Testis (tissue), 3 donors: Measurements from ENCODE around the gene RAD9A. TPM values are rescaled to one million over a fixed set of nuclear protein-coding genes. Genes with fewer than 3 reads are reported as not detected.

Experiments used
- DNase-seq: peaks from one replicate; pipeline ENCODE4 v3.0.0-alpha.2; 2019
- H3K27ac ChIP-seq, 2 donors: fragments of 200-600 bp; sonication (generic); one replicate each; pipeline ENCODE4 v1.5.1; 2019
- H3K27me3 ChIP-seq: fragments of 200-600 bp; sonication (generic); one replicate; pipeline ENCODE4 v1.5.1; 2019
- H3K36me3 ChIP-seq: fragments of 200-600 bp; sonication (generic); one replicate; pipeline ENCODE4 v1.5.1; 2017; ENCODE audit warnings: low read depth; ENCODE audit errors: missing control alignments
- H3K4me1 ChIP-seq: fragments of 200-600 bp; sonication (generic); one replicate; pipeline ENCODE4 v1.5.1; 2019
- H3K4me3 ChIP-seq, 2 donors: fragments of 200-600 bp; sonication (generic); one replicate each; pipeline ENCODE4 v1.5.1; 2017 to 2019
- H3K9me3 ChIP-seq: fragments of 200-600 bp; sonication (generic); one replicate; pipeline ENCODE4 v1.5.1; 2017
- CTCF ChIP-seq, 3 experiments: fragments of 450-650 bp in 2 of 3; fragments of 200-600 bp in 1 of 3; sonication (generic) in 1 of 3; IDR thresholded peaks; one replicate each; pipeline ENCODE4 v1.5.1; 2016 to 2019; ENCODE audit warnings: antibody characterized with exemption in 3 of 3, mild to moderate bottlenecking in 2 of 3, moderate library complexity in 1 of 3
- POLR2A ChIP-seq: fragments of 450-650 bp; IDR thresholded peaks from one replicate; pipeline ENCODE4 v1.6.1; 2017; ENCODE audit warnings: antibody characterized with exemption, mild to moderate bottlenecking, moderate library complexity
- WGBS, 2 donors: methylation state at CpG; one replicate each; pipeline ENCODE4 v1.1.5; 2018; 5-methylcytosine and 5-hydroxymethylcytosine counted together
- intact Hi-C: fragments of 100-400 bp; cut with DNase I; formaldehyde crosslinking; loops from one replicate; pipeline ENCODE4 v1.15.1; 2023; ENCODE audit warnings: low total_unique reads
- polyA plus RNA-seq: library from polyadenylated mRNA; stranded (reverse); fragments of 350-450 nt; fragmentation: Illumina TruSeq; extraction: RNeasy Lipid Tissue Mini Kit (QIAGEN cat#74804); gene quantifications from one replicate; pipeline ENCODE4 v1.2.3, GENCODE V29; 2014; ENCODE audit warnings: low read depth, low replicate concordance; ENCODE audit not compliant: insufficient read depth
- total RNA-seq, 2 donors: library from RNA; depleted of rRNA; stranded (reverse); fragments of >200 nt; gene quantifications; one replicate each; pipeline ENCODE4 v1.2.3, GENCODE V29; 2016

Gene RAD9A
- total and polyA plus RNA-seq, 3 donors from 2014 or later: 25.7 to 46.2 (median 35.8) TPM

- TF ChIP-seq POLR2A (no peak), CTCF (IDR thresholded peaks at IDR 0.05) (no peak)
- Histone ChIP-seq H3K4me1 (peaks cover 16% of the 10 kb centered on the region), H3K27me3 (no peaks in the 10 kb centered on the region), H3K4me3 (no peak overlapping the region), H3K27ac (no peak overlapping the region), H3K36me3 (no peaks in the 10 kb centered on the region), H3K9me3 (no peaks in the 10 kb centered on the region)
- intact Hi-C loops: no loop called here
- 53 to 58% methylated on average over 15 of the region's 15 CpGs for WGBS, 2 donors
- no peak for DNase-seq
These were observed 16.3 kb upstream of the RAD9A start for GRCh38 chr11:67375320-67376055.

- Histone ChIP-seq H3K4me1 (peaks cover 15% of the 10 kb centered on the region), H3K36me3 (no peaks in the 10 kb centered on the region), H3K27ac (no peak overlapping the region), H3K27me3 (no peaks in the 10 kb centered on the region), H3K9me3 (no peaks in the 10 kb centered on the region), H3K4me3 (no peak overlapping the region)
- 71 to 87% methylated on average over 7 of the region's 7 CpGs for WGBS, 2 donors
- intact Hi-C loops: no loop called here
- DNase-seq: no peak
- TF ChIP-seq POLR2A: no peak
- TF ChIP-seq CTCF (IDR thresholded peaks at IDR 0.05): no peak
These were observed 15.5 kb upstream of the RAD9A start for GRCh38 chr11:67376063-67376820.

GRCh38 chr11:67376873-67377808 lies 14.6 kb upstream of the RAD9A start:
- 82 to 88% methylated on average over 4 to 6 of the region's 6 CpGs for WGBS, 2 donors
- no peaks in the 10 kb centered on the region for H3K36me3 ChIP-seq
- no peaks in the 10 kb centered on the region for H3K27me3 ChIP-seq
- H3K27ac ChIP-seq: no peak overlapping the region
- H3K4me1 ChIP-seq: peaks cover 14% of the 10 kb centered on the region
- no peak for TF ChIP-seq CTCF (IDR thresholded peaks at IDR 0.05)
- TF ChIP-seq POLR2A: no peak
- DNase-seq: no peak
- intact Hi-C loops: no loop called here
- no peak overlapping the region for H3K4me3 ChIP-seq
- H3K9me3 ChIP-seq: no peaks in the 10 kb centered on the region

GRCh38 chr11:67378544-67378943 lies 13.2 kb upstream of the RAD9A start:
- H3K27ac ChIP-seq: no peak overlapping the region
- no peak overlapping the region for H3K4me3 ChIP-seq
- no peaks in the 10 kb centered on the region for H3K36me3 ChIP-seq
- DNase-seq: no peak
- intact Hi-C loops: no loop called here
- no peaks in the 10 kb centered on the region for H3K27me3 ChIP-seq
- H3K9me3 ChIP-seq: no peaks in the 10 kb centered on the region
- WGBS, 2 donors: 98 to 100% methylated on average over 1 to 4 of the region's 4 CpGs
- peaks cover 12% of the 10 kb centered on the region for H3K4me1 ChIP-seq
- TF ChIP-seq POLR2A: no peak
- no peak for TF ChIP-seq CTCF (IDR thresholded peaks at IDR 0.05)
